Astrocyte (in vitro differentiated cells and primary cell): ENCODE results near the gene DBF4. TPM values are rescaled to one million over a fixed set of nuclear protein-coding genes. Genes with fewer than 3 reads are reported as not detected.
"Not testable (repeated sequence)": the region's sequence is repeated elsewhere in the genome, so short reads cannot be mapped to it uniquely, and the experiment has no call there.

Experiments used
- DNase-seq: peaks from one replicate; pipeline ENCODE4 v3.0.0-alpha.2; 2010; ENCODE audit warnings: low read depth
- FAIRE-seq: peaks from 2 replicates; lab custom pipeline; 2011; peaks lifted over from hg19 to GRCh38; lab: Jason Lieb, UNC
- H2AFZ ChIP-seq: 2 replicates; pipeline ENCODE4 v1.6.0; 2012; ENCODE audit warnings: low read depth, low read length, inconsistent platforms
- H3K27ac ChIP-seq: 2 replicates; pipeline ENCODE4 v1.5.1; 2011; ENCODE audit warnings: low read depth, low read length, inconsistent platforms
- H3K27me3 ChIP-seq: 2 replicates; pipeline ENCODE4 v1.6.0; 2011; ENCODE audit warnings: low read length, inconsistent platforms; ENCODE audit not compliant: insufficient read depth
- H3K36me3 ChIP-seq: 2 replicates; pipeline ENCODE4 v1.5.1; 2011; ENCODE audit warnings: low read length, inconsistent platforms; ENCODE audit not compliant: insufficient read depth
- H3K4me1 ChIP-seq: 2 replicates; pipeline ENCODE4 v1.5.1; 2011; ENCODE audit warnings: low read length, inconsistent platforms; ENCODE audit not compliant: insufficient read depth
- H3K4me2 ChIP-seq: 2 replicates; pipeline ENCODE4 v1.6.0; 2012; ENCODE audit warnings: low read length, inconsistent platforms
- H3K4me3 ChIP-seq: 2 replicates; pipeline ENCODE4 v1.5.1; 2011; ENCODE audit warnings: low read depth, mild to moderate bottlenecking, low read length, inconsistent platforms; ENCODE audit not compliant: insufficient read depth
- H3K79me2 ChIP-seq: 2 replicates; pipeline ENCODE4 v1.6.0; 2012; ENCODE audit warnings: mild to moderate bottlenecking, low read length, inconsistent platforms; ENCODE audit not compliant: insufficient read depth
- H3K9ac ChIP-seq: 2 replicates; pipeline ENCODE4 v1.6.0; 2012; ENCODE audit warnings: mild to moderate bottlenecking, low read length, inconsistent platforms
- H3K9me3 ChIP-seq: 2 replicates; pipeline ENCODE4 v1.5.1; 2012; ENCODE audit warnings: low read depth, mild to moderate bottlenecking, low read length, inconsistent platforms; ENCODE audit not compliant: insufficient read depth
- H4K20me1 ChIP-seq: 2 replicates; pipeline ENCODE4 v1.6.0; 2012; ENCODE audit warnings: low read length, inconsistent platforms; ENCODE audit not compliant: insufficient read depth
- H3K27ac Mint-ChIP-seq: one replicate; pipeline ENCODE4 v1.8.0; 2021; ENCODE audit warnings: mild to moderate bottlenecking, mixed read lengths; ENCODE audit not compliant: unreplicated experiment
- H3K27me3 Mint-ChIP-seq: one replicate; pipeline ENCODE4 v1.8.0; 2021; ENCODE audit warnings: low read depth, mixed read lengths; ENCODE audit not compliant: unreplicated experiment
- H3K36me3 Mint-ChIP-seq: one replicate; pipeline ENCODE4 v1.8.0; 2021; ENCODE audit warnings: low read depth, mixed read lengths; ENCODE audit not compliant: unreplicated experiment
- H3K4me1 Mint-ChIP-seq: one replicate; pipeline ENCODE4 v1.8.0; 2021; ENCODE audit warnings: low read depth, mixed read lengths; ENCODE audit not compliant: unreplicated experiment
- H3K4me3 Mint-ChIP-seq: one replicate; pipeline ENCODE4 v1.8.0; 2021; ENCODE audit warnings: mild to moderate bottlenecking, moderate library complexity, mixed read lengths; ENCODE audit not compliant: unreplicated experiment
- H3K9me3 Mint-ChIP-seq: one replicate; pipeline ENCODE4 v1.8.0; 2021; ENCODE audit warnings: mild to moderate bottlenecking, mixed read lengths; ENCODE audit not compliant: unreplicated experiment
- EZH2 ChIP-seq: IDR thresholded peaks from 2 replicates; pipeline ENCODE4 v1.6.1; 2012; ENCODE audit warnings: mild to moderate bottlenecking, low read length, inconsistent platforms; ENCODE audit not compliant: insufficient read depth
- total RNA-seq: library from RNA; stranded (reverse); gene quantifications from 2 replicates; pipeline ENCODE4 v1.2.1, GENCODE V29; 2021
- TF ChIP-seq, protein P1 (sequence below): IDR thresholded peaks from 2 replicates; pipeline ENCODE4 v1.5.1; 2011; ENCODE audit warnings: low read depth, mild to moderate bottlenecking, inconsistent platforms, low read length, moderate library complexity; ENCODE audit not compliant: insufficient read depth

The DBF4 gene
- total RNA-seq, 1 donor from 2014 or later, result 13.0 TPM

DNA sequence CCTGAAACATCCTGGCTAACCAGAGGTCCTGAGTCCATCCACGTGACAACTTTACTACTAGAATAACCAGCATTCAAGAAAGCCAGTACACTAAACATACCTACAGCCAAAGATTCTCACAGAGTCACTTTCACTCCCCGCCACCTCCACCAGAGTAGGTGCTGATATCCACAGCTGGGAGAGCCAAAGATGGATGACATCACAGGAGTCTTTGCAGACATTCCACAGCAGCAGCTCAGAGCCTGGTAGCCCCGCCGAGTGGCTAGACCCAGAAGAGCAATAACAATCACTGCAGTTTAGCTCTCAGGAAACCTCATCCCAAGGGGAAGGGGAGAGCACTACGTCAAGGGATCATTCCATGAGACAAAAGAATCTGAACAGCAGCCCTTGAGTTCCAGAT, 44.3 kb downstream of the DBF4 start:
- H3K27me3 Mint-ChIP-seq, result peaks cover 1% of the 10 kb centered on the region
- no peaks in the 10 kb centered on the region for H3K4me1 ChIP-seq

GRCh38 chr7:87922759-87923395, 46.6 kb downstream of the DBF4 start:
- H3K9ac ChIP-seq, FAIRE-seq, H3K79me2 ChIP-seq, H2AFZ ChIP-seq, H3K27ac Mint-ChIP-seq, H3K4me1 ChIP-seq, DNase-seq, H3K36me3 ChIP-seq, H3K4me3 ChIP-seq, H3K9me3 ChIP-seq, H3K27ac ChIP-seq, H4K20me1 ChIP-seq, H3K27me3 ChIP-seq, H3K27me3 Mint-ChIP-seq, H3K36me3 Mint-ChIP-seq, H3K9me3 Mint-ChIP-seq, H3K4me3 Mint-ChIP-seq, H3K4me2 ChIP-seq: not testable (repeated sequence)
- peaks cover 14% of the 10 kb centered on the region for H3K4me1 Mint-ChIP-seq

More for the DNA sequence above, 44.3 kb downstream of the DBF4 start:
- Histone ChIP-seq H3K9me3 (no peaks in the 10 kb centered on the region), H2AFZ (no peak overlapping the region), H3K4me3 (no peak overlapping the region), H3K4me2 (no peak overlapping the region), H3K9ac (no peak overlapping the region), H3K36me3 (no peaks in the 10 kb centered on the region), H4K20me1 (no peaks in the 10 kb centered on the region), H3K79me2 (no peaks in the 10 kb centered on the region), H3K27ac (no peak overlapping the region), H3K27me3 (no peaks in the 10 kb centered on the region)
- no peak for TF ChIP-seq EZH2
- TF ChIP-seq, protein P1, sequence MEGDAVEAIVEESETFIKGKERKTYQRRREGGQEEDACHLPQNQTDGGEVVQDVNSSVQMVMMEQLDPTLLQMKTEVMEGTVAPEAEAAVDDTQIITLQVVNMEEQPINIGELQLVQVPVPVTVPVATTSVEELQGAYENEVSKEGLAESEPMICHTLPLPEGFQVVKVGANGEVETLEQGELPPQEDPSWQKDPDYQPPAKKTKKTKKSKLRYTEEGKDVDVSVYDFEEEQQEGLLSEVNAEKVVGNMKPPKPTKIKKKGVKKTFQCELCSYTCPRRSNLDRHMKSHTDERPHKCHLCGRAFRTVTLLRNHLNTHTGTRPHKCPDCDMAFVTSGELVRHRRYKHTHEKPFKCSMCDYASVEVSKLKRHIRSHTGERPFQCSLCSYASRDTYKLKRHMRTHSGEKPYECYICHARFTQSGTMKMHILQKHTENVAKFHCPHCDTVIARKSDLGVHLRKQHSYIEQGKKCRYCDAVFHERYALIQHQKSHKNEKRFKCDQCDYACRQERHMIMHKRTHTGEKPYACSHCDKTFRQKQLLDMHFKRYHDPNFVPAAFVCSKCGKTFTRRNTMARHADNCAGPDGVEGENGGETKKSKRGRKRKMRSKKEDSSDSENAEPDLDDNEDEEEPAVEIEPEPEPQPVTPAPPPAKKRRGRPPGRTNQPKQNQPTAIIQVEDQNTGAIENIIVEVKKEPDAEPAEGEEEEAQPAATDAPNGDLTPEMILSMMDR, result no peak
- DNase-seq (no peak), FAIRE-seq (no peak)
- Mint-ChIP-seq H3K4me3 (no peak overlapping the region), H3K27ac (no peak overlapping the region), H3K4me1 (no peaks in the 10 kb centered on the region), H3K36me3 (no peaks in the 10 kb centered on the region), H3K9me3 (no peaks in the 10 kb centered on the region)

DNA sequence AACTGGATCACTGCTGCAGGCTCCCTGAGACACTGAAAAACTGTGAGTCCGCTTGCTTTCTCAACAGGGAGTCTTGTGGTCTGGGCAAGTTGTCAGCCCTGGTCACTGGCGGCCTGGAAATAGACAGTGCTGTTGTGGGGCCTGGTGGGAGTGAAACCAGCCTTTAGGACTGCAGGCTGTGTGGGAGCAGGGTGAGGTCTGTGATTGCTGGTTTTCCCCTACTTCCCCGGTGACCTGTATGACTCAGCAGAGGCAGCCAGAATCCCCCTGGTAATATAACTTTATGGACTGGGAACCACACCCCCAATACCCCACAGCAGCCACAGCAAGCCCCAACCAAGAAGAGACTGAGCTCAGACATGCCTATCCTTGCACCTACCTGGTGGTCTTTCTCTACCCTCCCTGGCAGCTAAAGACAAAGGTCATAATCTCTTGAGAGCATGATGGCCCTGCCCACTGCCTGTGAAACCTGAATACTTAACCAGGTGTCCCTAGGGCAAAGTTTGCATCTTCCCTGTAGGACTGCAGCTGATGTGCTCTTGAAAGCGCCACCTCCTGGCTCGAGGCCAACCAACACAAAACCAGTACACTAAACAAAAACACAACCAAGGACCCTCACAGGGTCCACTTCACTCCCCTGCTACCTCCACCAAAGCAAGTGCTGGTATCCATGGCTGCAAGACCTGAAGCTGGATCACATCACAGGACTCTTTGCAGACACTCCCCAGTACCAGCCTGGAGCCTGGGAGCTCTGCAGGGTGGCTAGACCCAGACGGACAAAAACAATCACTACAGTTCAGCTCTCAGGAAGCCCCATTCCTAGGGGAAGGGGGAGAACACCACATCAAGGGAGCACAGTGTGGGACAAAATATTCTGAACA, 50.5 kb downstream of the DBF4 start:
- Histone ChIP-seq H3K27ac (no peak overlapping the region), H3K79me2 (no peaks in the 10 kb centered on the region), H3K36me3 (no peaks in the 10 kb centered on the region), H3K4me3 (no peak overlapping the region), H3K27me3 (peaks cover 3% of the 10 kb centered on the region), H3K4me1 (no peaks in the 10 kb centered on the region), H2AFZ (no peak overlapping the region), H3K4me2 (no peak overlapping the region), H3K9ac (no peak overlapping the region), H3K9me3 (no peaks in the 10 kb centered on the region), H4K20me1 (no peaks in the 10 kb centered on the region)
- peak overlapping the region; percentile 42 for H3K27ac Mint-ChIP-seq
- peaks cover 14% of the 10 kb centered on the region for H3K4me1 Mint-ChIP-seq
- H3K9me3 Mint-ChIP-seq, result no peaks in the 10 kb centered on the region
- no peak for FAIRE-seq
- H3K4me3 Mint-ChIP-seq, result no peak overlapping the region
- no peaks in the 10 kb centered on the region for H3K36me3 Mint-ChIP-seq
- TF ChIP-seq, protein P1, result no peak
- no peak for TF ChIP-seq EZH2
- no peaks in the 10 kb centered on the region for H3K27me3 Mint-ChIP-seq
- peak; percentile 71 for DNase-seq
